Activated CD4-positive, alpha-beta memory T cell treated with anti-CD3 and anti-CD28 coated beads for 36 hours (primary cell): ENCODE data around the gene CT45A5. TPM values are rescaled to one million over a fixed set of nuclear protein-coding genes. Genes with fewer than 3 reads are reported as not detected.
"Not testable (repeated sequence)": the region's sequence is repeated elsewhere in the genome, so short reads cannot be mapped to it uniquely, and the experiment has no call there.

Experiments
- CTCF ChIA-PET: fragments of 350-600 bp; sonication (Branson Sonifier 250); formaldehyde crosslinking; loops from one replicate; lab custom pipeline; 2021; ENCODE audit warnings: antibody characterized with exemption, inconsistent platforms; lab: Charles Lee
- POLR2A ChIA-PET: fragments of 350-600 bp; sonication (Branson Sonifier 250); formaldehyde crosslinking; loops from one replicate; lab custom pipeline; 2021; ENCODE audit warnings: antibody characterized with exemption; lab: Charles Lee
- DNase-seq: peaks from one replicate; pipeline ENCODE4 v3.0.0-alpha.2; 2020
- H3K27ac Mint-ChIP-seq: one replicate; pipeline ENCODE4 v1.8.0; 2021; ENCODE audit warnings: mixed read lengths
- H3K27me3 Mint-ChIP-seq: one replicate; pipeline ENCODE4 v1.8.0; 2021; ENCODE audit warnings: mixed read lengths
- H3K36me3 Mint-ChIP-seq: one replicate; pipeline ENCODE4 v1.8.0; 2021; ENCODE audit warnings: mixed read lengths
- H3K4me1 Mint-ChIP-seq: one replicate; pipeline ENCODE4 v1.8.0; 2021; ENCODE audit warnings: low read depth, mixed read lengths
- H3K4me3 Mint-ChIP-seq: one replicate; pipeline ENCODE4 v1.8.0; 2021; ENCODE audit warnings: mild to moderate bottlenecking, mixed read lengths
- H3K9me3 Mint-ChIP-seq: one replicate; pipeline ENCODE4 v1.8.0; 2021; ENCODE audit warnings: mixed read lengths
- intact Hi-C: fragments of 100-400 bp; cut with micrococcal nuclease; formaldehyde crosslinking; loops from one replicate; pipeline ENCODE4 v1.15.1; 2023
- total RNA-seq, 2 experiments: library from RNA; stranded (reverse); gene quantifications; one replicate each; pipeline ENCODE4 v1.2.3, GENCODE V29; 2021

Gene CT45A5, protein sequence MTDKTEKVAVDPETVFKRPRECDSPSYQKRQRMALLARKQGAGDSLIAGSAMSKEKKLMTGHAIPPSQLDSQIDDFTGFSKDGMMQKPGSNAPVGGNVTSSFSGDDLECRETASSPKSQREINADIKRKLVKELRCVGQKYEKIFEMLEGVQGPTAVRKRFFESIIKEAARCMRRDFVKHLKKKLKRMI
- total RNA-seq = not detected

DNA sequence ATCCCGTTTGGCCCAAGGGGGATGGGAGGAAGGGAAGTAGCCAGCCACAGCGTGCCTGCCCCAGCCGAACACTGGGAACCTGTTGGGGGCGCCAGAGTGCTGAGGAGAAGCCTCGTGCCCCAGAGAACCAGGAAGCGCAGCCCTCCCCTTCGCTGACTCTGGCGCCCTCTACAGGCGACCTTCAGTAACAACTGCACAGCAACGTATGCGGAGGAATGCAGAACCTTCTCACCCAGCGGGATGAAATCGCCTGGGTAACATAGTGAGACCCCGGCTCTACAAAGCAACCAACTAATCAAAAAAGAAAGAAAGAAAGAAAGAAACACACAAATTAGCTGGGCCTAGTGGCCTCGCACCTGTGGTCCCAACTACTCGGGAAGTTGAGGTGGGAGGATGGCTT, at the start of gene CT45A5:
Gene CT45A5, minus strand, starts transcription at position 101 of the 400 bp plus-strand sequence. CDS start 3,774 bp downstream, outside the sequence.
- H3K36me3 Mint-ChIP-seq, H3K9me3 Mint-ChIP-seq, POLR2A ChIA-PET, CTCF ChIA-PET, DNase-seq, H3K27me3 Mint-ChIP-seq, H3K4me1 Mint-ChIP-seq, H3K4me3 Mint-ChIP-seq, H3K27ac Mint-ChIP-seq, intact Hi-C loops: not testable (repeated sequence)

DNA sequence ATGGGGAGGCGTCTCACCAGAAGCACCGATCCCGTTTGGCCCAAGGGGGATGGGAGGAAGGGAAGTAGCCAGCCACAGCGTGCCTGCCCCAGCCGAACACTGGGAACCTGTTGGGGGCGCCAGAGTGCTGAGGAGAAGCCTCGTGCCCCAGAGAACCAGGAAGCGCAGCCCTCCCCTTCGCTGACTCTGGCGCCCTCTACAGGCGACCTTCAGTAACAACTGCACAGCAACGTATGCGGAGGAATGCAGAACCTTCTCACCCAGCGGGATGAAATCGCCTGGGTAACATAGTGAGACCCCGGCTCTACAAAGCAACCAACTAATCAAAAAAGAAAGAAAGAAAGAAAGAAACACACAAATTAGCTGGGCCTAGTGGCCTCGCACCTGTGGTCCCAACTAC, 34.6 kb upstream of the CT45A5 start, which contains the start of gene CT45A2:
Gene CT45A2, minus strand, starts transcription at position 101 of the 400 bp plus-strand sequence. CDS start 3,747 bp downstream, outside the sequence.
- H3K27me3 Mint-ChIP-seq, H3K9me3 Mint-ChIP-seq, POLR2A ChIA-PET, CTCF ChIA-PET, H3K4me3 Mint-ChIP-seq, H3K27ac Mint-ChIP-seq, intact Hi-C loops, H3K36me3 Mint-ChIP-seq, H3K4me1 Mint-ChIP-seq, DNase-seq: not testable (repeated sequence)

DNA sequence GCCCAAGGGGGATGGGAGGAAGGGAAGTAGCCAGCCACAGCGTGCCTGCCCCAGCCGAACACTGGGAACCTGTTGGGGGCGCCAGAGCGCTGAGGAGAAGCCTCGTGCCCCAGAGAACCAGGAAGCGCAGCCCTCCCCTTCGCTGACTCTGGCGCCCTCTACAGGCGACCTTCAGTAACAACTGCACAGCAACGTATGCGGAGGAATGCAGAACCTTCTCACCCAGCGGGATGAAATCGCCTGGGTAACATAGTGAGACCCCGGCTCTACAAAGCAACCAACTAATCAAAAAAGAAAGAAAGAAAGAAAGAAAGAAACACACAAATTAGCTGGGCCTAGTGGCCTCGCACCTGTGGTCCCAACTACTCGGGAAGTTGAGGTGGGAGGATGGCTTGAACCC, 17.4 kb upstream of the CT45A5 start, which contains the start of gene CT45A6:
Gene CT45A6, minus strand, starts transcription at position 101 of the 400 bp plus-strand sequence. CDS start 3,794 bp downstream, outside the sequence.
- POLR2A ChIA-PET, H3K9me3 Mint-ChIP-seq, H3K36me3 Mint-ChIP-seq, CTCF ChIA-PET, intact Hi-C loops, DNase-seq, H3K4me1 Mint-ChIP-seq, H3K4me3 Mint-ChIP-seq, H3K27ac Mint-ChIP-seq, H3K27me3 Mint-ChIP-seq: not testable (repeated sequence)

DNA sequence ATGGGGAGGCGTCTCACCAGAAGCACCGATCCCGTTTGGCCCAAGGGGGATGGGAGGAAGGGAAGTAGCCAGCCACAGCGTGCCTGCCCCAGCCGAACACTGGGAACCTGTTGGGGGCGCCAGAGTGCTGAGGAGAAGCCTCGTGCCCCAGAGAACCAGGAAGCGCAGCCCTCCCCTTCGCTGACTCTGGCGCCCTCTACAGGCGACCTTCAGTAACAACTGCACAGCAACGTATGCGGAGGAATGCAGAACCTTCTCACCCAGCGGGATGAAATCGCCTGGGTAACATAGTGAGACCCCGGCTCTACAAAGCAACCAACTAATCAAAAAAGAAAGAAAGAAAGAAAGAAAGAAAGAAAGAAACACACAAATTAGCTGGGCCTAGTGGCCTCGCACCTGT, 17.2 kb downstream of the CT45A5 start, which contains the start of gene CT45A3:
Gene CT45A3, minus strand, starts transcription at position 101 of the 400 bp plus-strand sequence. CDS start 3,747 bp downstream, outside the sequence.
- DNase-seq, intact Hi-C loops, H3K36me3 Mint-ChIP-seq, H3K27ac Mint-ChIP-seq, CTCF ChIA-PET, H3K27me3 Mint-ChIP-seq, H3K4me3 Mint-ChIP-seq, POLR2A ChIA-PET, H3K4me1 Mint-ChIP-seq, H3K9me3 Mint-ChIP-seq: not testable (repeated sequence)

DNA sequence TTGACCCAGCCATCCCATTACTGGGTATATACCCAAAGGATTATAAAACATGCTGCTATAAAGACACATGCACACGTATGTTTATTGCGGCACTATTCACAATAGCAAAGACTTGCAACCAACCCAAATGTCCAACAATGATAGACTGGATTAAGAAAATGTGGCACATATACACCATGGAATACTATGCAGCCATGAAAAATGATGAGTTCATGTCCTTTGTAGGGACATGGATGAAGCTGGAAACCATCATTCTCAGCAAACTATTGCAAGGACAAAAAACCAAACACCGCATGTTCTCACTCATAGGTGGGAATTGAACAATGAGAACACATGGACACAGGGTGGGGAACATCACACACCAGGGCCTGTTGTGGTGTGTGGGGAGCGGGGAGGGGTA, 40.6 kb downstream of the CT45A5 start:
- CTCF ChIA-PET, H3K36me3 Mint-ChIP-seq, H3K27me3 Mint-ChIP-seq, POLR2A ChIA-PET, intact Hi-C loops, H3K27ac Mint-ChIP-seq, H3K4me1 Mint-ChIP-seq, DNase-seq, H3K4me3 Mint-ChIP-seq, H3K9me3 Mint-ChIP-seq: not testable (repeated sequence)

DNA sequence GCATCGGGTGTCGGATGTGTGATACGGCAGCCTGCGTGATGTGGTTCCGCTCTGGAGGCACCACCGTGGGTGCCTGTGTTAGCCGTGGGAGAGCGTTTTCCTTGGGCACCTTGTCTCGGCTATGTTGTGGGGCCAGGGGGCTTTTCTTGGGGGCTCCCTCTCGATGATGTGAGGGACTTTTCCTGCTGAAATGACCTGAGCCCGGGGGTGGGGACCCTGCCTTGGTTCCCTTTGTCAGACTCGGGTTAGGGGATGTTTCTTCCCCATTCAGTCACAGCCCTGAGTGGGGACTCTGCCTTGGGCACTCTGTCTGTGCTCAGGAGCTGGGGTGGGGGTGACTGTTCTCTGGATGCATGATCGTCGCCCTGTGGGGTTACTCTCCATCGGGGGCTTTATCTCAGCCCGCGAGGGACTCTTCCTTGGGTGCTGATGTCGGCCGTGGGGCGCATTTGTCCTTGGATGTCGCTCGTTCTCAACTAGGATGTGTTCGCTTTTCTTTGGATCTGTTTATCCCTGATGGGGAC, 44.0 kb downstream of the CT45A5 start:
- intact Hi-C loops = no loop called here
- no peaks in the 10 kb centered on the region for H3K36me3 Mint-ChIP-seq
- no peak overlapping the region for H3K4me3 Mint-ChIP-seq
- ChIA-PET CTCF (interaction anchor here (1.3 to 1.6 kb wide), 2 partner anchors 189 kb away, joined by 5 to 7 read pairs; no protein-coding TSS in a partner anchor), POLR2A (no interaction called here)
- no peak for DNase-seq
- no peaks in the 10 kb centered on the region for H3K4me1 Mint-ChIP-seq
- no peaks in the 10 kb centered on the region for H3K9me3 Mint-ChIP-seq
- no peaks in the 10 kb centered on the region for H3K27me3 Mint-ChIP-seq
- no peak overlapping the region for H3K27ac Mint-ChIP-seq

DNA sequence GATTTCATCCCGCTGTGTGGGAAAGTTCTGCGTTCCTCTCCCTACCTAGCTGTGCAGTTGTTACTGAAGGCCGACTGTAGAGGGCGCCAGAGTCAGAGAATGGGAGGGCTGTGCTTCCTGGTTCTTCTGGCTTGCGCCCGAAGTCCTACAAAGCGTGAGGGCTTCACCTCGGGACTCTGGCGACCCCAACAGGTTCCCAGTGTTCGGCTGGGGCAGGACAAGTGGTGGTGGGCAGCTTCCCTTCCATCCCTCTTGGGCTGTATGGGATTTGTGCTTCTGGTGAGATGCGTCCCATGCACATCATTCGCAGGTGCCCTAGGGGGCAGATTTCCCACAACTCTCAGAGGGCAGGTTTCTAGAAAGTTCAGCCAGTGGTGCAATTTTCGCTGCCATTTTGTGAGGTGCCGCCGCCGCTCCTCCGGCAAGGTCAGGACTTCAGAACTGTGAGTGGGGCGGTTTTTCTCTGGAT, 44.6 kb downstream of the CT45A5 start:
- Mint-ChIP-seq H3K27me3 (no peaks in the 10 kb centered on the region), H3K4me3 (no peak overlapping the region), H3K9me3 (no peaks in the 10 kb centered on the region), H3K27ac (no peak overlapping the region), H3K36me3 (no peaks in the 10 kb centered on the region), H3K4me1 (no peaks in the 10 kb centered on the region)
- intact Hi-C loops = no loop called here
- POLR2A ChIA-PET = no interaction called here
- CTCF ChIA-PET = interaction anchor here (1.3 to 1.5 kb wide), 3 partner anchors 33 to 191 kb away, joined by 3 to 6 read pairs (median 5); no protein-coding TSS in a partner anchor
- peak; percentile 64 for DNase-seq

DNA sequence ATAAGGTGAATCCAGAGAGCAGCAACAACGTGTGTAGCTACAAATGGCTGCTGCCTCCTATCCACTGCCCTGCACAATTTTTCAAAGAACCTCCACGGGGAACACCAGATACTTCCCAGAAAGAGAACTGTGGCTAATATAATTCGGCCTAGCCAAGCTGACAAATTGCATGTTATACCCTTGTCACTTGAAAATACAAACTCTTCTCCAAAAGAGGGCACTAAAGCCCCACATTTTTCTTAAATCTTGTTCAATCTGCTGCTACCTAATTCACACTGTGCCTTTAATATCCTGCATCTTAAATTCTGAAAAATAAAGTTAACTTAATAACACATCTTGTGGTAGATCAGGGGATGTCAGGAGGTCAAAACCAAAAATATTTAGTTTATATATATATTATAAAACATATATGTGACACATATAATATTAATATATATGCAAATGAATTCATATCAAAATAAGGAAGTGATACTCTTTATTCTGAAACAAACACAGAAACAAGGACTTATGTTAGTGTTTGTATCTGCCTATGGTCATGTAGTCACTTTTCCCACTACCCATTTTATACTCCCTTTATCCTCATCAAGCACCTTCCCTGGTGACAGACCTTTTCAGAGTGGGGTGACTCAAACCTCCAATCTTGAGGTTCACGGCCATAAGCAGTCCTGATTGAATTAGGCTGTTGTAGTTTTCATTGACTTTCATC, 47.8 kb downstream of the CT45A5 start:
- no peaks in the 10 kb centered on the region for H3K4me1 Mint-ChIP-seq
- H3K36me3 Mint-ChIP-seq = no peaks in the 10 kb centered on the region
- H3K4me3 Mint-ChIP-seq = no peak overlapping the region
- intact Hi-C loops = no loop called here
- no peak for DNase-seq
- CTCF ChIA-PET = no interaction called here
- H3K27me3 Mint-ChIP-seq = no peaks in the 10 kb centered on the region
- no peak overlapping the region for H3K27ac Mint-ChIP-seq
- no peaks in the 10 kb centered on the region for H3K9me3 Mint-ChIP-seq
- POLR2A ChIA-PET = no interaction called here

DNA sequence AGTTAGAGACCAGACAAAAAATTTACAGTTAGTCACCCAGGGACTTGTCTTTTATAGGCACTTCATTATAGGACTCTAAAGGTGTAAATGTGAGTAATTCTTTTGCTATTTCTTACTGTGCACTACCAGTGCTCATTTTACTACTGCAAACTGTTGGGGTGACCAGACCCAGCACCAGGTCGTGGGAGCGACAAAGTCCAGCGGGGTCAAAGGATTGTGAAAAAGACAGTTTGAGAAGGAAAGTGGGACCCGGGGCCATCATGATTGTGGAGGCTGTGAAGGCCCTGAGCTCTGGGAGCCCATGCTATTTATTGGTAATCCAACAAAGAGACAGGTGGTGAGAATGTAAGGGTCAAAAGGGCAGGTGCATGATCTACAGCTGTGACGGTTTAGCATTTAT, 50.6 kb downstream of the CT45A5 start:
- H3K9me3 Mint-ChIP-seq, H3K27ac Mint-ChIP-seq, H3K4me3 Mint-ChIP-seq, POLR2A ChIA-PET, H3K36me3 Mint-ChIP-seq, CTCF ChIA-PET, DNase-seq, H3K4me1 Mint-ChIP-seq, intact Hi-C loops, H3K27me3 Mint-ChIP-seq: not testable (repeated sequence)

Other genes starting within 250 kb of the CT45A5 start
- gene CT45A1, start 71.9 kb downstream of the CT45A5 start, total RNA-seq = not detected
- gene CT45A3, start 17.3 kb downstream of the CT45A5 start, total RNA-seq = not detected
- gene CT45A6, start 17.3 kb upstream of the CT45A5 start, total RNA-seq = not detected
- gene CT45A2, start 34.5 kb upstream of the CT45A5 start, total RNA-seq = not detected
- gene CT45A7, start 51.8 kb upstream of the CT45A5 start, total RNA-seq = not detected
- not detected for gene CT45A8, start 69.0 kb upstream of the CT45A5 start, total RNA-seq
- not detected for gene CT45A9, start 86.3 kb upstream of the CT45A5 start, total RNA-seq
- gene CT45A10, start 107.9 kb upstream of the CT45A5 start, total RNA-seq = not detected
- gene SAGE1, start 108.2 kb upstream of the CT45A5 start, total RNA-seq = not detected
- gene MMGT1, start 188.5 kb upstream of the CT45A5 start, total RNA-seq = 10 to 100 TPM; 20.6 to 21.4 TPM
- gene SLC9A6, start 199.9 kb upstream of the CT45A5 start, total RNA-seq = 10 to 100 TPM; 14.3 to 14.5 TPM